Calu3 (cell line): ENCODE results near the gene RTL3. TPM values are rescaled to one million over a fixed set of nuclear protein-coding genes. Genes with fewer than 3 reads are reported as not detected.

Experiments
- BruUV-seq: library from RNA; stranded (reverse); fragments of 400-500 nt; replicated peaks from 2 replicates; lab custom pipeline; 2021; lab: Mats Ljungman, UMichigan
- CTCF ChIA-PET: fragments of 300-600 bp; sonication (Branson Sonifier 250); formaldehyde crosslinking; loops from one replicate; lab custom pipeline; 2022; ENCODE audit warnings: antibody characterized with exemption; lab: Charles Lee
- DNase-seq: peaks from one replicate; pipeline ENCODE4 v3.0.0; 2022
- H3K27ac Mint-ChIP-seq: one replicate; pipeline ENCODE4 v1.8.0; 2022; ENCODE audit warnings: mixed read lengths; ENCODE audit not compliant: unreplicated experiment
- H3K27me3 Mint-ChIP-seq: one replicate; pipeline ENCODE4 v1.8.0; 2022; ENCODE audit warnings: mixed read lengths; ENCODE audit not compliant: unreplicated experiment
- H3K36me3 Mint-ChIP-seq: one replicate; pipeline ENCODE4 v1.8.0; 2022; ENCODE audit warnings: mild to moderate bottlenecking, moderate library complexity, mixed read lengths; ENCODE audit not compliant: insufficient read depth, unreplicated experiment
- H3K4me1 Mint-ChIP-seq: one replicate; pipeline ENCODE4 v1.8.0; 2022; ENCODE audit warnings: mild to moderate bottlenecking, low read depth, mixed read lengths; ENCODE audit not compliant: unreplicated experiment
- H3K4me3 Mint-ChIP-seq: one replicate; pipeline ENCODE4 v1.8.0; 2022; ENCODE audit warnings: mild to moderate bottlenecking, low read depth, moderate library complexity, mixed read lengths; ENCODE audit not compliant: unreplicated experiment
- H3K9me3 Mint-ChIP-seq: one replicate; pipeline ENCODE4 v1.8.0; 2022; ENCODE audit warnings: low read depth, mixed read lengths; ENCODE audit not compliant: unreplicated experiment
- CTCF ChIP-seq: fragments of 200-600 bp; IDR thresholded peaks from one replicate; pipeline ENCODE4 v1.8.0; 2022; ENCODE audit warnings: antibody characterized with exemption; ENCODE audit not compliant: unreplicated experiment
- intact Hi-C: fragments of 100-400 bp; cut with micrococcal nuclease; formaldehyde crosslinking; loops from one replicate; pipeline ENCODE4 v1.10.0; 2022; ENCODE audit not compliant: unreplicated experiment
- total RNA-seq: library from RNA; stranded (reverse); gene quantifications from 2 replicates; pipeline ENCODE4 v1.2.3, GENCODE V29; 2022

RTL3 gene
- total RNA-seq, 1 experiment from 2014 or later, result not detected

- Mint-ChIP-seq H3K4me1 (no peaks in the 10 kb centered on the region), H3K27me3 (no peaks in the 10 kb centered on the region), H3K9me3 (no peaks in the 10 kb centered on the region), H3K27ac (no peak overlapping the region), H3K4me3 (no peak overlapping the region), H3K36me3 (no peaks in the 10 kb centered on the region)
- no peak for TF ChIP-seq CTCF
- CTCF ChIA-PET, result no interaction called here
- no TSS peak for BruUV-seq
- no peak for DNase-seq
- intact Hi-C loops, result no loop called here
Measured at GRCh38 chrX:78619834-78620233, 39.3 kb downstream of the RTL3 start.

GRCh38 chrX:78618987-78619386 lies 40.1 kb downstream of the RTL3 start:
- Mint-ChIP-seq H3K4me3 (no peak overlapping the region), H3K27ac (no peak overlapping the region), H3K36me3 (no peaks in the 10 kb centered on the region), H3K4me1 (no peaks in the 10 kb centered on the region), H3K27me3 (no peaks in the 10 kb centered on the region), H3K9me3 (no peaks in the 10 kb centered on the region)
- intact Hi-C loops, result no loop called here
- no peak for TF ChIP-seq CTCF
- no peak for DNase-seq
- CTCF ChIA-PET, result no interaction called here
- BruUV-seq, result no TSS peak

- H3K36me3 Mint-ChIP-seq, result no peaks in the 10 kb centered on the region
- DNase-seq, result no peak
- CTCF ChIA-PET, result no interaction called here
- intact Hi-C loops, result no loop called here
- no peaks in the 10 kb centered on the region for H3K9me3 Mint-ChIP-seq
- no TSS peak for BruUV-seq
- H3K4me3 Mint-ChIP-seq, result no peak overlapping the region
- no peaks in the 10 kb centered on the region for H3K4me1 Mint-ChIP-seq
- no peak for TF ChIP-seq CTCF
- H3K27me3 Mint-ChIP-seq, result no peaks in the 10 kb centered on the region
- H3K27ac Mint-ChIP-seq, result no peak overlapping the region
Measured at GRCh38 chrX:78614264-78614663, 44.9 kb downstream of the RTL3 start.

Other genes starting within 250 kb of the RTL3 start
- not detected in 2 replicates for gene LPAR4, start 88.4 kb upstream of the RTL3 start, total RNA-seq